Osteoblast (primary cell): Measurements from ENCODE around the gene EIF2B2. TPM values are rescaled to one million over a fixed set of nuclear protein-coding genes. Genes with fewer than 3 reads are reported as not detected.

Experiments used
- DNase-seq: peaks from one replicate; pipeline ENCODE4 v3.0.0; 2011; ENCODE audit warnings: low spot score, mixed read lengths; ENCODE audit not compliant: insufficient read length; ENCODE audit errors: missing footprints
- H2AFZ ChIP-seq: 2 replicates; pipeline ENCODE4 v1.6.0; 2011; ENCODE audit warnings: mild to moderate bottlenecking, low read length
- H3K27ac ChIP-seq: 2 replicates; pipeline ENCODE4 v1.5.1; 2011; ENCODE audit warnings: mild to moderate bottlenecking, low read depth, low read length, moderate library complexity
- H3K27me3 ChIP-seq: 2 replicates; pipeline ENCODE4 v1.6.0; 2012; ENCODE audit warnings: mild to moderate bottlenecking, control low read depth, inconsistent platforms, low read length, moderate library complexity; ENCODE audit not compliant: insufficient read depth
- H3K36me3 ChIP-seq: 2 replicates; pipeline ENCODE4 v1.5.1; 2011; ENCODE audit warnings: mild to moderate bottlenecking, low read length, control low read depth, moderate library complexity; ENCODE audit not compliant: insufficient read depth
- H3K4me1 ChIP-seq: 2 replicates; pipeline ENCODE4 v1.5.1; 2011; ENCODE audit warnings: mild to moderate bottlenecking, low read length, control low read depth, moderate library complexity; ENCODE audit not compliant: insufficient read depth
- H3K4me2 ChIP-seq: 2 replicates; pipeline ENCODE4 v1.6.0; 2011; ENCODE audit warnings: mild to moderate bottlenecking, low read length; ENCODE audit not compliant: insufficient read depth
- H3K4me3 ChIP-seq: fragments of 200-600 bp; sonication (generic); 3 replicates; pipeline ENCODE4 v1.5.1; 2012; ENCODE audit warnings: mild to moderate bottlenecking, low read length, inconsistent platforms; ENCODE audit not compliant: insufficient read depth
- H3K79me2 ChIP-seq: 2 replicates; pipeline ENCODE4 v1.6.0; 2012; ENCODE audit warnings: mild to moderate bottlenecking, low read length, control low read depth, inconsistent platforms; ENCODE audit not compliant: insufficient read depth
- H3K9me3 ChIP-seq: 2 replicates; pipeline ENCODE4 v1.5.1; 2011; ENCODE audit warnings: low read depth, low read length, control low read depth
- H4K20me1 ChIP-seq: 2 replicates; pipeline ENCODE4 v1.6.0; 2012; ENCODE audit warnings: mild to moderate bottlenecking, low read length, control low read depth; ENCODE audit not compliant: insufficient read depth
- CTCF ChIP-seq: IDR thresholded peaks from 2 replicates; pipeline ENCODE4 v1.5.1; 2011; ENCODE audit warnings: mild to moderate bottlenecking, low read depth, low read length, moderate library complexity; ENCODE audit errors: extremely low read depth
- small RNA-seq: library from RNA; depleted of rRNA; stranded (forward); fragments of <200 nt; gene quantifications from one replicate; pipeline ENCODE3, GENCODE V24; 2012
- total RNA-seq: library from RNA; depleted of rRNA; stranded (reverse); fragments of >200 nt; gene quantifications from 2 replicates; pipeline ENCODE4 v1.2.3, GENCODE V29; 2012

EIF2B2 gene
- total RNA-seq, 1 donor = 39.4 TPM

DNA sequence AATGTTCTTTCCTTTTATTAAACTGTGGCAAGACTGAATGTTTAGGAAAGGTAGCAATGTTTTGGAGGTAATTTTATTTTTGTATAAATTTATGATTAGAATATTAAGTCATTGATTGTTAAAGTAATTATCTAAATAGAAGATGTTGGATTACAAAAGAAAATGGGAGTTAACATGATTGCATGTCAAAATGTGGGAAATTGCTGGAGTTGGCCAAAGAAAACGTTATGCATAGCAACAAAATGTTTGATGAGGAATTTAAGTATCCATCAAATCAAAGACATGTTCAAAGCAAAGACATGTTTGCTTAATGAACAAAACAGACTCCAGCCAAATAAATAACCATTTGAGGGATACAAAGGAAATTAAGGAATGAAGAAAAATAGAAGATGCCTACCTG is 51.7 kb downstream of the EIF2B2 start:
- Histone ChIP-seq H3K27me3 (no peaks in the 10 kb centered on the region), H3K9me3 (no peaks in the 10 kb centered on the region), H4K20me1 (no peaks in the 10 kb centered on the region), H3K36me3 (no peaks in the 10 kb centered on the region), H2AFZ (no peak overlapping the region), H3K4me1 (peaks cover 10% of the 10 kb centered on the region), H3K4me2 (no peak overlapping the region), H3K79me2 (peaks cover 12% of the 10 kb centered on the region), H3K27ac (no peak overlapping the region), H3K4me3 (no peak overlapping the region)
- no peak for TF ChIP-seq CTCF
- no peak for DNase-seq

DNA sequence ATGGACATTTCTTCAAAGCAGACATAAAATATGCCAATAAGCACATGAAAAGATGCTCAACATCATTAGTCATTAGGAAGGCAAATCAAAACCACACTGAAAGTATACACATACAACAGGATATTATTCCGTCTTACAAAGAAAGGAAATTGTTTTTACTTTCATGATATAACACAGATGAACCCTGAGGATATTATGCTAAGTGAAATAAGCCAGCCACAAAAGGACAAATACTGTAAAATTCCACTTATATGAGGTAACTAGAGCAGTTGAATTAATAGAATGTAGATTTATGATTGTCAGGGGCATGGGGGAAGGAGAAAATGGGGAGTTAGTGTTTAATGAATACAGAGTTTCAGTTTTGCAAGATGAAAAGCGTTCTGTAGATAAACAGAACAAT is 56.9 kb downstream of the EIF2B2 start:
- H3K4me2 ChIP-seq = no peak overlapping the region
- peaks cover 7% of the 10 kb centered on the region for H3K4me1 ChIP-seq

GRCh38 chr14:75060420-75060819 is 57.7 kb downstream of the EIF2B2 start:
- Histone ChIP-seq H3K36me3 (no peaks in the 10 kb centered on the region), H3K4me2 (no peak overlapping the region), H3K9me3 (no peaks in the 10 kb centered on the region), H4K20me1 (no peaks in the 10 kb centered on the region), H3K27me3 (no peaks in the 10 kb centered on the region), H3K27ac (no peak overlapping the region), H3K79me2 (peaks cover 28% of the 10 kb centered on the region), H3K4me3 (no peak overlapping the region), H3K4me1 (peaks cover 7% of the 10 kb centered on the region), H2AFZ (no peak overlapping the region)
- TF ChIP-seq CTCF = no peak
- no peak for DNase-seq

More for the DNA sequence above, 56.9 kb downstream of the EIF2B2 start:
- H4K20me1 ChIP-seq = no peaks in the 10 kb centered on the region
- no peaks in the 10 kb centered on the region for H3K27me3 ChIP-seq
- H3K4me3 ChIP-seq = no peak overlapping the region
- no peaks in the 10 kb centered on the region for H3K9me3 ChIP-seq
- peaks cover 28% of the 10 kb centered on the region for H3K79me2 ChIP-seq
- TF ChIP-seq CTCF = no peak
- no peak overlapping the region for H2AFZ ChIP-seq
- H3K27ac ChIP-seq = no peak overlapping the region
- H3K36me3 ChIP-seq = no peaks in the 10 kb centered on the region
- DNase-seq = no peak

Small RNA genes within 50 kb of the gene (small RNA-seq; reads per million reads assigned to genes)
- gene RNU6-689P = not detected

Other genes with a start within 250 kb of the EIF2B2 start
- gene YLPM1, start 239.6 kb upstream of the EIF2B2 start, total RNA-seq = 39.8 and 41.5 TPM in 2 replicates
- gene PROX2, start 126.8 kb upstream of the EIF2B2 start, total RNA-seq = not detected in 2 replicates
- gene DLST, start 121.0 kb upstream of the EIF2B2 start, total RNA-seq = 69.8 and 72.5 TPM in 2 replicates
- 0.29 and 0.36 TPM in 2 replicates for gene RPS6KL1, start 79.7 kb upstream of the EIF2B2 start, total RNA-seq
- 16.3 and 24.5 TPM in 2 replicates for gene PGF, start 47.3 kb upstream of the EIF2B2 start, total RNA-seq
- gene MLH3, start 48.5 kb downstream of the EIF2B2 start, total RNA-seq = 36.8 and 40.5 TPM in 2 replicates
- gene ACYP1, start 61.1 kb downstream of the EIF2B2 start, total RNA-seq = 4.7 and 6.5 TPM in 2 replicates
- gene ZC2HC1C, start 66.7 kb downstream of the EIF2B2 start, total RNA-seq = 1.1 and 1.2 TPM in 2 replicates
- 42.7 and 44.5 TPM in 2 replicates for gene NEK9, start 124.1 kb downstream of the EIF2B2 start, total RNA-seq
- 306 and 314 TPM in 2 replicates for gene TMED10, start 173.7 kb downstream of the EIF2B2 start, total RNA-seq